Measurements from ENCODE around the gene EEF2KMT. TPM values are rescaled to one million over a fixed set of nuclear protein-coding genes. Genes with fewer than 3 reads are reported as not detected.

EEF2KMT gene
- total and polyA plus RNA-seq, 9 of the 15 experiments (the other 6 are each of a cell fraction or from before 2014, with no cell fraction given) = 4.2 to 22.7 (median 12.8) TPM

DNA sequence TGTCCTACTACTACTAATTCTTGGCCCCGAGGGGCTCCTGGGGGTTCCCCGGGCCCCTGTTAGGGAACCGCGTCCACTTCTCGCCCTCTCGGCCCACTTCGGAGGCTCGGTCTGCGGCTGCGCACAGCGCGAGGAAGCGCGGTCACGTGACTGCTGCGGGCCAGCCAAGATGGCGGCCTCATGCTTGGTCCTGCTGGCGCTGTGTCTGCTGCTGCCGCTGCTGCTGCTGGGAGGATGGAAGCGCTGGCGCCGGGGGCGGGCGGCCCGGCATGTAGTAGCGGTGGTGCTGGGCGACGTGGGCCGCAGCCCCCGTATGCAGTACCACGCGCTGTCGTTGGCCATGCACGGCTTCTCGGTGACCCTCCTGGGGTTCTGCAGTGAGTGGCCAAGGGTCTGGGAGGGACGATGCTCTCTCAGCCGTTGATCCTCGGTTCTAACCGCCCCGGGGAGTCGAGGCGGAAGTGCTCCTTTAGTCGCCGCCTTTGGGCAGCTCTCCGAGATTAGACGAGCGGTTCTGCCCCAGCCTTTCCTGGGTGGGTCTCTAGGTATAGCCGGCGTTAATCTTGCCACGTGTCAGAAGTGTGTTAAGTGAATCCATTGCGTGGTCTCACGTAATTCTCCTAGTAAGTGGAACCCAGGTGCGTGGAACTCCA is 25.8 kb downstream of the EEF2KMT start, which contains the start of gene ALG1 (continued):
- TF ChIP-seq JUND (IDR thresholded peaks at IDR 0.05; ENCODE audit: borderline replicate concordance, low read depth, low read length) (0 out of 2 replicates have a peak, but pooled peaks have one; percentile 15), JUND (tag; IDR thresholded peaks at IDR 0.05; ENCODE audit: borderline replicate concordance, low read depth, low read length) (peak; percentile 23; the same call in 1 of the 3 replicates), ETV6 (IDR thresholded peaks at IDR 0.05; ENCODE audit: borderline replicate concordance in 1 of 2, low read depth in 2 of 2, low read length in 1 of 2) (no peak), ETV6 (CRISPR knock-in tag; IDR thresholded peaks at IDR 0.05; ENCODE audit: borderline replicate concordance) (no peak), NCOR1 (IDR thresholded peaks at IDR 0.05) (no peak), MEIS2 (IDR thresholded peaks at IDR 0.05; ENCODE audit: partially characterized antibody) (no peak), STAG1 (CRISPR knock-in tag; IDR thresholded peaks at IDR 0.05; ENCODE audit: borderline replicate concordance) (no peak), ZNF707 (CRISPR knock-in tag; conservative IDR thresholded peaks at IDR 0.05) (no peak), FOS (IDR thresholded peaks at IDR 0.05; ENCODE audit: extremely low read depth, insufficient read length) (no peak), ZBTB7A (IDR thresholded peaks at IDR 0.05; ENCODE audit: borderline replicate concordance, control insufficient read depth, low read depth, low read length) (peak; percentile 53; the same call in 1 of the 2 replicates), NFRKB (IDR thresholded peaks at IDR 0.05; ENCODE audit: low read depth) (peak; percentile 71), MYNN (IDR thresholded peaks at IDR 0.05) (no peak), MYNN (CRISPR knock-in tag; IDR thresholded peaks at IDR 0.05) (0 out of 2 replicates have a peak, but pooled peaks have one; percentile 27), DIDO1 (tag; IDR thresholded peaks at IDR 0.05; ENCODE audit: low read depth) (peak; percentile 81), JUN (IDR thresholded peaks at IDR 0.05; ENCODE audit: borderline replicate concordance, low read depth, low read length) (peak; percentile 34; the same call in 1 of the 2 replicates), JUN (CRISPR knock-in tag; IDR thresholded peaks at IDR 0.05; ENCODE audit: borderline replicate concordance) (no peak), TCF3 (CRISPR knock-in tag; IDR thresholded peaks at IDR 0.05) (no peak), E2F3 (CRISPR knock-in tag; IDR thresholded peaks at IDR 0.05) (peak; percentile 76; the same call in 1 of the 2 replicates), MAZ (CRISPR knock-in tag; conservative IDR thresholded peaks at IDR 0.05 in 1 of 2, IDR thresholded peaks at IDR 0.05 in 1 of 2) (peak in 1 of 2 experiments; percentile 70; a peak in 2 of 4 replicates), NCOA2 (IDR thresholded peaks at IDR 0.05; ENCODE audit: partially characterized antibody in 2 of 2) (no peak), ZNF184 (CRISPR knock-in tag; IDR thresholded peaks at IDR 0.05) (no peak), MAFK (IDR thresholded peaks at IDR 0.05; ENCODE audit: low read length) (no peak), POLR2B (IDR thresholded peaks at IDR 0.05; ENCODE audit: low read depth, partially characterized antibody) (peak; percentile 90), ZFX (CRISPR knock-in tag; IDR thresholded peaks at IDR 0.05) (peak; percentile 66)
- TF ChIP-seq, protein P1, sequence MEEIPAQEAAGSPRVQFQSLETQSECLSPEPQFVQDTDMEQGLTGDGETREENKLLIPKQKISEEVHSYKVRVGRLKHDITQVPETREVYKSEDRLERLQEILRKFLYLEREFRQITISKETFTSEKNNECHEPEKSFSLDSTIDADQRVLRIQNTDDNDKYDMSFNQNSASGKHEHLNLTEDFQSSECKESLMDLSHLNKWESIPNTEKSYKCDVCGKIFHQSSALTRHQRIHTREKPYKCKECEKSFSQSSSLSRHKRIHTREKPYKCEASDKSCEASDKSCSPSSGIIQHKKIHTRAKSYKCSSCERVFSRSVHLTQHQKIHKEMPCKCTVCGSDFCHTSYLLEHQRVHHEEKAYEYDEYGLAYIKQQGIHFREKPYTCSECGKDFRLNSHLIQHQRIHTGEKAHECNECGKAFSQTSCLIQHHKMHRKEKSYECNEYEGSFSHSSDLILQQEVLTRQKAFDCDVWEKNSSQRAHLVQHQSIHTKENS (CRISPR knock-in tag; IDR thresholded peaks at IDR 0.05) = no peak
- TF ChIP-seq, protein P2, sequence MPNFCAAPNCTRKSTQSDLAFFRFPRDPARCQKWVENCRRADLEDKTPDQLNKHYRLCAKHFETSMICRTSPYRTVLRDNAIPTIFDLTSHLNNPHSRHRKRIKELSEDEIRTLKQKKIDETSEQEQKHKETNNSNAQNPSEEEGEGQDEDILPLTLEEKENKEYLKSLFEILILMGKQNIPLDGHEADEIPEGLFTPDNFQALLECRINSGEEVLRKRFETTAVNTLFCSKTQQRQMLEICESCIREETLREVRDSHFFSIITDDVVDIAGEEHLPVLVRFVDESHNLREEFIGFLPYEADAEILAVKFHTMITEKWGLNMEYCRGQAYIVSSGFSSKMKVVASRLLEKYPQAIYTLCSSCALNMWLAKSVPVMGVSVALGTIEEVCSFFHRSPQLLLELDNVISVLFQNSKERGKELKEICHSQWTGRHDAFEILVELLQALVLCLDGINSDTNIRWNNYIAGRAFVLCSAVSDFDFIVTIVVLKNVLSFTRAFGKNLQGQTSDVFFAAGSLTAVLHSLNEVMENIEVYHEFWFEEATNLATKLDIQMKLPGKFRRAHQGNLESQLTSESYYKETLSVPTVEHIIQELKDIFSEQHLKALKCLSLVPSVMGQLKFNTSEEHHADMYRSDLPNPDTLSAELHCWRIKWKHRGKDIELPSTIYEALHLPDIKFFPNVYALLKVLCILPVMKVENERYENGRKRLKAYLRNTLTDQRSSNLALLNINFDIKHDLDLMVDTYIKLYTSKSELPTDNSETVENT (CRISPR knock-in tag; IDR thresholded peaks at IDR 0.05) = peak; percentile 74

Measured in K562 (cell line).